Measurements from ENCODE around the gene C11orf86. TPM values are rescaled to one million over a fixed set of nuclear protein-coding genes. Genes with fewer than 3 reads are reported as not detected.

The C11orf86 gene, protein sequence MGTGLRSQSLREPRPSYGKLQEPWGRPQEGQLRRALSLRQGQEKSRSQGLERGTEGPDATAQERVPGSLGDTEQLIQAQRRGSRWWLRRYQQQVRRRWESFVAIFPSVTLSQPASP
- total RNA-seq (2021; fragmentation: NEBNext Ultra II Directional; extraction: Animal tissue kit (Norgen Biotek cat#: 25700)), result 0.91 and 1.2 TPM in 2 replicates
- polyA plus RNA-seq (2011; rRNA removed), result 0.97 and 1.6 TPM in 2 replicates
- 0.79 TPM for polyA plus RNA-seq (2011; cell fraction: cytosol; rRNA removed)
- 1.2 TPM for polyA plus RNA-seq (2011; cell fraction: nucleus; rRNA removed)
- polyA plus RNA-seq (2012, experiment 1 of 2), result 0.30 to 0.62 TPM (median 0.58 TPM) in 4 replicates
- 0.77 TPM for polyA plus RNA-seq (2012, experiment 2 of 2)
- 0.28 TPM for polyA plus RNA-seq (2013, experiment 1 of 2)
- polyA plus RNA-seq (2013, experiment 2 of 2), result 0.22 TPM
- 0.39 and 0.44 TPM in 2 replicates for polyA minus RNA-seq (2011; rRNA and poly(A)+ RNA removed)
- not detected for polyA minus RNA-seq (2011; cell fraction: cytosol; rRNA and poly(A)+ RNA removed)
- 0.90 TPM for polyA minus RNA-seq (2011; cell fraction: nucleus; rRNA and poly(A)+ RNA removed)
- long read RNA-seq, experiment 1, partial matches to known transcripts, result 0 of 4 reads
- long read RNA-seq, experiment 1, other reads (novel, unspliced or antisense), result 3 of 4 reads
- long read RNA-seq, experiment 2, partial matches to known transcripts, result 0 of 3 reads
- long read RNA-seq, experiment 2, other reads (novel, unspliced or antisense), result 2 of 3 reads

DNA sequence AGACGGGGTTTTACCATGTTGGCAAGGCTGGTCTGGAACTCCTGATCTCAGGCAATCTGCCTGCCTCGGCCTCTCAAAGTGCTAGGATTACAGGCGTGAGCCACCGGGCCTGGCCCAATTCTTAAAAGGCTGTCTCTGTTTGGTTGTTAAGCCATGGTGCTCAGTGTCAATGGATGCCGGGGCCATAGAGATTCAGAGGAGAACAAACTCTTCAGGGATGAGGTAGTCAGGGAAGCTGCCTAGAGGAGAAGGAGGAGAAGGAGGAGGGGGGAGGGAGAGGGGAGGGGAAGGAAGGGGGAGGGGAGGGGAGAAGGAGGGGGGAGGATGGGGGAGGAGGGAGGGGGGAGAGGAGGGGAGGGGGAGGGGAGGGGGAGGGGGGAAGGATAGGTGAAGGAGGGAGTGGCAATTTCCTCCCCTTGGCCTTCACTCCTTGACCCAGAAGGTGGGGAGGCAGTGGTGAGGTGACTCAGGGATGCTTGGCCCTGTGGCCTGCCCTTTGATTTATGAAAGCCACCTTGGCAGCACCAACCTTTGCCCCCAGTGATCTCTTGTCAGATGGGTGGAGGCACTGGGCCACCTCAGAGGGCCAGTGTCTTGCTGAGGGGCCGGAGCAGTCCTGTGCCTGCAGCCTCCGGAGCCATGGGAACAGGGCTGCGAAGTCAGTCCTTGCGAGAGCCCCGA lies at the start of gene C11orf86:
Gene C11orf86, plus strand, starts transcription at position 581 of the 681 bp plus-strand sequence. Its CDS starts 59 bp downstream, at position 640.
- peak within 1 kb of the TSS; percentile 37; the same call in 1 of the 2 replicates for H2BK15ac ChIP-seq (ENCODE audit: low read length)
- peak within 1 kb of the TSS; percentile 66; the same call in 1 of the 2 replicates for H2BK5ac ChIP-seq (ENCODE audit: low read depth, low read length)
- H2BK20ac ChIP-seq (ENCODE audit: low read length), result peak within 1 kb of the TSS; percentile 10; the same call in 1 of the 2 replicates
- H3K4me1 ChIP-seq (replicated peaks in 1 of 4; ENCODE audit: control insufficient read depth in 3 of 4, insufficient read depth in 4 of 4, low read length in 3 of 4), result peaks cover 0 to 3% (median 0%) of the 10 kb centered on the region in 4 experiments; a peak in 1 of 7 replicates
- no peaks in the 10 kb centered on the region for H3K36me3 ChIP-seq (ENCODE audit: control insufficient read depth in 2 of 4, insufficient read depth in 4 of 4, low read length in 3 of 4)
- no peaks in the 10 kb centered on the region; a peak in 1 of 4 replicates for H3K9me3 ChIP-seq (ENCODE audit: insufficient read depth in 2 of 2, low read depth in 1 of 2, low read length in 1 of 2)
- no peak within 1 kb of the TSS for H3K4ac ChIP-seq (replicated peaks; ENCODE audit: insufficient read length, low read depth, low read length)
- FAIRE-seq (no peak), DNase-seq (ENCODE audit: low read depth in 1 of 2, low spot score in 2 of 2) (peak in 1 of 2 experiments; percentile 65)
- H4K20me1 ChIP-seq (replicated peaks in 1 of 2; ENCODE audit: control insufficient read depth in 1 of 2, insufficient read depth in 2 of 2, low read length in 2 of 2), result no peaks in the 10 kb centered on the region
- POLR2A ChIA-PET (ENCODE audit: partially characterized antibody), result interaction anchor here (0.8 to 4.6 kb wide), 7 partner anchors 10 to 130 kb away, joined by 3 to 18 read pairs (median 5); partner anchors contain the start of genes PC and RCE1
- no peaks in the 10 kb centered on the region for H3K79me2 ChIP-seq (ENCODE audit: control insufficient read depth in 1 of 2, insufficient read depth in 2 of 2, low read length in 2 of 2)
- no peak within 1 kb of the TSS for H3K23ac ChIP-seq (ENCODE audit: insufficient read length)
- no peak within 1 kb of the TSS for H4K5ac ChIP-seq (ENCODE audit: insufficient read length, low read depth, low read length)
- no peak within 1 kb of the TSS for H3K4me3 ChIP-seq (ENCODE audit: extremely low read depth in 1 of 4, insufficient read depth in 2 of 4, low read depth in 3 of 4, low read length in 4 of 4)
- H3K79me1 ChIP-seq (ENCODE audit: low read depth, low read length), result no peaks in the 10 kb centered on the region
- 84% methylated on average over 10 of the region's 10 CpGs; no CpG with 5 or more reads in 1 of the 2 experiments for WGBS, 2 experiments (ENCODE audit: extremely low coverage in 1 of 2, insufficient coverage in 1 of 2, insufficient read length in 1 of 2, insufficient replicate concordance in 2 of 2, low coverage in 1 of 2, low lambda C conversion rate in 2 of 2, missing lambda C conversion rate in 1 of 2)
- peak within 1 kb of the TSS; percentile 56 for H3K18ac ChIP-seq (ENCODE audit: extremely low read depth, low read length)
- no peaks in the 10 kb centered on the region for H3K23me2 ChIP-seq (ENCODE audit: low read depth, low read length)
- no peak within 1 kb of the TSS for H2AK5ac ChIP-seq (ENCODE audit: low read depth, low read length)
- H3K4me2 ChIP-seq (ENCODE audit: insufficient read depth in 1 of 2, low read depth in 2 of 2, low read length in 2 of 2), result no peak within 1 kb of the TSS
- no peak within 1 kb of the TSS for H3K56ac ChIP-seq (replicated peaks; ENCODE audit: insufficient read length, low read depth, low read length)
- H2AFZ ChIP-seq (ENCODE audit: low read length), result no peak within 1 kb of the TSS
- H2BK12ac ChIP-seq (ENCODE audit: low read depth, low read length), result peak within 1 kb of the TSS; percentile 10; the same call in 1 of the 2 replicates
- no peak within 1 kb of the TSS for H3K14ac ChIP-seq (ENCODE audit: insufficient read length)
- no peaks in the 10 kb centered on the region for H3K27me3 ChIP-seq (replicated peaks in 1 of 4; ENCODE audit: control insufficient read depth in 3 of 4, extremely low read depth in 1 of 4, insufficient read depth in 3 of 4, low read length in 3 of 4)
- H3K27ac ChIP-seq (ENCODE audit: low read depth, low read length), result no peak within 1 kb of the TSS
- no peak within 1 kb of the TSS for H3K9ac ChIP-seq (replicated peaks in 1 of 4; ENCODE audit: extremely low read depth in 1 of 4, low read depth in 3 of 4, low read length in 3 of 4)
- H4K8ac ChIP-seq (ENCODE audit: extremely low read depth, insufficient read depth, low read length), result no peak within 1 kb of the TSS
- peak within 1 kb of the TSS; percentile 38 for H4K91ac ChIP-seq (replicated peaks; ENCODE audit: insufficient read length, low read length)
- CTCF ChIA-PET (ENCODE audit: partially characterized antibody), result interaction anchor here (0.6 to 5.9 kb wide), 31 partner anchors 9 to 261 kb away, joined by 3 to 74 read pairs (median 9); partner anchors contain the start of genes PC, RCE1 and SYT12
- no peak within 1 kb of the TSS for H2BK120ac ChIP-seq (replicated peaks; ENCODE audit: low read depth, low read length)
- TF ChIP-seq TAF1 (IDR thresholded peaks at IDR 0.05; ENCODE audit: low read depth, low read length), result no peak
- no peak for TF ChIP-seq NANOG (IDR thresholded peaks at IDR 0.05; ENCODE audit: insufficient read depth, low read depth, low read length, poor library complexity, severe bottlenecking)
- TF ChIP-seq SAP30 (IDR thresholded peaks at IDR 0.05; ENCODE audit: insufficient read depth, insufficient replicate concordance, low read length), result no peak
